Right kidney (tissue), 1 donor: Measurements from ENCODE around the gene HSPB2.

Experiments
- DNase-seq: peaks from one replicate; pipeline ENCODE4 v3.0.0-alpha.2; 2016

HSPB2 gene

GRCh38 chr11:111937844-111938243 lies 25.3 kb downstream of the HSPB2 start:
- DNase-seq, result no peak

DNA sequence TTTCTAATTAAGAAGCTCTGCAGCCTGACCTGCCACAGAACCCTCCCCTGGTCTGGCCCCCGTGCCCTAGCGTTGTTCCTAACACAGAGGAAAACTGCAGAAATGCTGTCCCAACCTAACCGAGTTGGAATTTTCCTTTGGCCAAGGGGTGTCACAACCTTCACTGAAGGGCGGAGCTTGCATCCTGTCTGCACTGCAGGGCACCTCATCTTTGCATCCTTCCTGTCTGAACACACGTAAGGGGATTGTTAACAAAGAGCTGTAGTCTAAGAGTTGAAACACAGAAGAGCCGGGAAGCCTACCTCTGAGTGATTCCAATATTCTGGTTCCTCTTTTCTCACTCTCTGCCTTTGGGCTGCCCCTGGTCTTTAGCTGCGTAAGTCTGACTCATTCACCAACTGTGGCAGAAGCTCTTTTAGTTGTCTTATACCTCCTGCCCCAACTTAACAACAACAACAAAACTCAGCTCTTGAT lies 26.2 kb downstream of the HSPB2 start:
- no peak for DNase-seq

- DNase-seq, result no peak
Measured at GRCh38 chr11:111939836-111940604, 27.5 kb downstream of the HSPB2 start.

- no peak for DNase-seq
Measured at GRCh38 chr11:111941963-111942362, 29.4 kb downstream of the HSPB2 start.

DNA sequence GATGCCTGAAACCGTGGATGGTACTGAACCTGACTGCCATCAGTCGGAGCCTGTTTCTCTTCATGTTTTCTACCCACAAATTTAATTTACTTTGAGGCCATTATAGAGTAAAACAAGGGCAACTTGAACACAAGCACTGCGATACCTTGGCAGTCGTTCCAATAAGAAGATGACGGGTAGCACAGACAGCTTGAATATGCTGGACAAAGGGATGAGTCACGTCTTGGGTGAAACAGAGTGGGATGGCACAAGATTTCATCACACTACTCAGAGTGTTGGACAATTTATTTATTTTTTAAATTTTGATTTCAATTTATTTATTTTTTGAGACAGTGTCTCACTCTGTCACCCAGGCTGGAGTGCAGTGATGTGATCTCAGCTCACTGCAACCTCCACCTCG lies 30.3 kb downstream of the HSPB2 start:
- no peak for DNase-seq

GRCh38 chr11:111944139-111944538 lies 31.6 kb downstream of the HSPB2 start:
- DNase-seq, result no peak

DNA sequence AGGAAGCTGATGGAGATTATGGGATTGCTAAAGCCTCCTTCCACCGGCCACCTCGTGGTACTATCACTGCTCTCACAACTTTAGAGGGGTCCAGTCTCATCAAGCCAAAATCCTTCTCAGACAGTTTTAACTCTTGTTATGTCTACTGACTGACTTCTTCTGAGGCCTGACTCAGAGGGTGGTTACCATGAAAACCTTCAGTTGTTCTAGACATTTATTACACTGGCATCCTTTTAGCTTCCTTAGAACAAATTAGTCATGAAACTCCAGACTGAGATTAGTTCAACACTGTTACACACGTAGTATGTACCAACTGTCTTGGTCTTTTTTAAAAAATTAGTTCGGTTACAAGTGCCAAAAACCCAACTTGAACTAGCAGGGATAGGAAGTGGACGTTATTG lies 32.1 kb downstream of the HSPB2 start:
- DNase-seq, result no peak

DNA sequence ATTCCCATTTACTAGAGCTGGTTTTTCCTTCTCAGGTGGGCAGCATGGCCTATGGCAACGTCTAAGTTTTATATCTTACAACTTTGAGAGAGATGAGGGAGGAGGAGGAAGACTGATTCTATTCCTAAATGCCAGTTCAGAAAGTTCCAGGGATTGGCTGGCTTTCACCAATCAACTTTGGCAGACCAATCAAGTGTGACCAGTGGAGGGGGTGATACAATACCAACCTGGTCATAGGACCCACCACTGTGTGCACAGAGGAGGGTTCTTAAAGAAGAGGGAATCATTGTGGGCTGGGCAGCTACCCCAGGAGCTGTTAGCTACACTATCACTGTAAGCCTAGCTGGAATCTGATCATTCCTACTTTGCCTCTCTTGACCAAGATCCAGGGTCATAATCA lies 32.7 kb downstream of the HSPB2 start:
- DNase-seq, result no peak

DNA sequence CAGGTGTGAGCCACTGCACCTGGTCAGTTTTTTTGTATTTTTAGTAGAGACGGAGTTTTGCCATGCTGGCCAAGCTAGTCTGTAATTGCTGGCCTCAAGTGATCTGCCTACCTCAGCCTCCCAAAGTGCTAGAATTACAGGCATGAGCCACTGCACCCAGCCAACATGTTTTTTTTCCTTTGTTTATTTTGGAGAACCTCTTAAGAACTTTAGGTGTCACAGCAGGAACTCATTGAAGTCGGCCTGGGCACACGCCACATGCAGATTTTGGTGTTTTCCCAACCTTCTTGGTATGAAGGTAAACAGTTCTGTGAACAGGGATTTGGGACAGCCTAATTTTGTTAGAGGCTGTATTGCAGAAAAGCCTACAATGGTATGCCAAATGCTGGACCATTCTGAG lies 34.0 kb downstream of the HSPB2 start:
- no peak for DNase-seq

- DNase-seq, result no peak
Measured at GRCh38 chr11:111947143-111947542, 34.6 kb downstream of the HSPB2 start.

GRCh38 chr11:111949519-111950426 lies 37.2 kb downstream of the HSPB2 start:
- DNase-seq, result no peak

- no peak for DNase-seq
Measured at GRCh38 chr11:111951565-111951964, 39.0 kb downstream of the HSPB2 start.

- DNase-seq, result no peak
Measured at GRCh38 chr11:111954154-111954553, 41.6 kb downstream of the HSPB2 start.

- no peak for DNase-seq
Measured at GRCh38 chr11:111957663-111958444, 45.3 kb downstream of the HSPB2 start.

DNA sequence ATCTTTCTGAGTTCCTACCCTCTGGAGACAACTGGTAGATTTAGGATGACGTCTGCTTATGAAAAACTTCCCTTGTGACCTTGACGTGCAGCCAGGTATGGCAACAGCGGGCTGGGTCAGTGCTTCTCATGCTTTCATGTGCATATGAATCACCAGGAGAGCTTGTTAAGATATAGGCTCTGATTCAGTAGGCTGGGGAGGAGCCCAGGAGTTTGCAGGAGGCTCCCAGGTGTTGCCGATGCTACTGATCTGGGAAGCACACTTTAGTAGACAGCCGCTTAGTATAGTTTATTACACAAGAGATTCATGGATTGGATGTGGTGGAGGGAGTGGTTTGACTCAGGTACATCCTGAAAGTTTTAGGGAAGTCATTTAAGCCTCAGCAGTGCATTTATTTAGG lies 48.4 kb downstream of the HSPB2 start:
- no peak for DNase-seq

GRCh38 chr11:111961389-111962300 lies 49.1 kb downstream of the HSPB2 start:
- no peak for DNase-seq
